Measurements from ENCODE around the gene DECR2. TPM values are rescaled to one million over a fixed set of nuclear protein-coding genes. Genes with fewer than 3 reads are reported as not detected.
"Not testable (repeated sequence)": the region's sequence is repeated elsewhere in the genome, so short reads cannot be mapped to it uniquely, and the experiment has no call there.

Gene DECR2
- total RNA-seq, 1 donor from 2014 or later = 20.8 TPM

- no peak for DNase-seq (ENCODE audit: low read depth)
- no peak for TF ChIP-seq CTCF (conservative IDR thresholded peaks at IDR 0.05; ENCODE audit: low read depth, low read length)
- peak overlapping the region; percentile 94 for H3K4me3 ChIP-seq (ENCODE audit: low read depth, low read length)
Observed at GRCh38 chr16:381012-381788, 20.5 kb upstream of the DECR2 start.

GRCh38 chr16:381789-382717 is 19.6 kb upstream of the DECR2 start, which contains the start of gene PGAP6:
PGAP6 (minus strand) TSS chr16:381978; CDS start chr16:381821, 157 bp downstream.
- DNase-seq (ENCODE audit: low read depth) = no peak
- H3K4me3 ChIP-seq (ENCODE audit: low read depth, low read length) = peak within 1 kb of the TSS; percentile 94
- TF ChIP-seq CTCF (conservative IDR thresholded peaks at IDR 0.05; ENCODE audit: low read depth, low read length) = no peak

- TF ChIP-seq CTCF (conservative IDR thresholded peaks at IDR 0.05; ENCODE audit: low read depth, low read length) = no peak
- no peak for DNase-seq (ENCODE audit: low read depth)
Observed at GRCh38 chr16:383326-384051, 18.2 kb upstream of the DECR2 start.

GRCh38 chr16:386641-387156 is 15.0 kb upstream of the DECR2 start:
- DNase-seq (ENCODE audit: low read depth) = no peak
- peak; percentile 19 for TF ChIP-seq CTCF (conservative IDR thresholded peaks at IDR 0.05; ENCODE audit: low read depth, low read length)
- no peak overlapping the region for H3K4me3 ChIP-seq (ENCODE audit: low read depth, low read length)

More at GRCh38 chr16:383326-384051, 18.2 kb upstream of the DECR2 start:
- H3K4me3 ChIP-seq (ENCODE audit: low read depth, low read length) = peak overlapping the region; percentile 74

GRCh38 chr16:387761-388666 is 13.7 kb upstream of the DECR2 start:
- H3K4me3 ChIP-seq (ENCODE audit: low read depth, low read length); DNase-seq (ENCODE audit: low read depth): not testable (repeated sequence)

GRCh38 chr16:389352-389751 is 12.3 kb upstream of the DECR2 start:
- DNase-seq (ENCODE audit: low read depth) = no peak
- no peak for TF ChIP-seq CTCF (conservative IDR thresholded peaks at IDR 0.05; ENCODE audit: low read depth, low read length)

More at GRCh38 chr16:389352-389751, 12.3 kb upstream of the DECR2 start:
- H3K4me3 ChIP-seq (ENCODE audit: low read depth, low read length) = no peak overlapping the region
